NCI-H2107 (cell line): Measurements from ENCODE around the gene BICDL1.

Source experiments
- DNase-seq: peaks from one replicate; lab custom pipeline; 2025; lab: John Stamatoyannopoulos, UW

BICDL1 gene

GRCh38 chr12:120130011-120130410 lies 141.0 kb downstream of the BICDL1 start:
- DNase-seq = no peak

GRCh38 chr12:120131116-120131515 lies 142.1 kb downstream of the BICDL1 start:
- DNase-seq = no peak

- DNase-seq = no peak
Observed at GRCh38 chr12:120132054-120132836, 143.2 kb downstream of the BICDL1 start.

GRCh38 chr12:120132863-120133385 lies 143.9 kb downstream of the BICDL1 start:
- no peak for DNase-seq

GRCh38 chr12:120134307-120134980 lies 145.4 kb downstream of the BICDL1 start:
- no peak for DNase-seq

- DNase-seq = no peak
Observed at GRCh38 chr12:120136093-120136770, 147.2 kb downstream of the BICDL1 start.

- DNase-seq = no peak
Observed at GRCh38 chr12:120137833-120138232, 148.8 kb downstream of the BICDL1 start.

- DNase-seq = no peak
Observed at GRCh38 chr12:120138366-120138765, 149.3 kb downstream of the BICDL1 start.

GRCh38 chr12:120139958-120140357 lies 150.9 kb downstream of the BICDL1 start:
- DNase-seq = no peak

GRCh38 chr12:120140603-120141002 lies 151.6 kb downstream of the BICDL1 start:
- DNase-seq = no peak

- no peak for DNase-seq
Observed at GRCh38 chr12:120141336-120141735, 152.3 kb downstream of the BICDL1 start.

GRCh38 chr12:120142231-120142877 lies 153.3 kb downstream of the BICDL1 start:
- DNase-seq = no peak
